Middle frontal gyrus (tissue), 1 donor: ENCODE data around the gene BBS9.

Experiments used
- DNase-seq: peaks from one replicate; pipeline ENCODE4 v3.0.0-alpha.2; 2015; ENCODE audit warnings: low spot score; ENCODE audit errors: extremely low spot score

Gene BBS9

GRCh38 chr7:33356336-33356735 lies 227.0 kb downstream of the BBS9 start:
- DNase-seq: no peak

DNA sequence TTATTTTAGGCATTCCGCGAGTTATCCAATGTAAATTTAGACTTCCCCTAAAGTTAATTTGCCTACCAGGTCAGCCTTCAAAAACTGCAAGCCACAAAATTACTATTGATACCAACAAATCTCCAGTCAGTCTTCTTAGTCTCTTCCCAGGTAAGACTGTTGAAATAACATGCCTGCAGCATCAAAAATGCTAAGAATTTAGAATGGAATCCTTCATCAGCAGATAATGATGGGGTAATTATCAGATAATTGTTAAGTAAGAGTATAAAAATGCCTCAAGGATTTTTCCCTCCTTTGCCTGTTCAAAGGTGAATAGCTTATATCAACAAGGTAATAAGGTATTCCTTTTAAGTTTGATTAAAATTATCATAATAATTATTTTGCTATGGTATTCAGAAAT lies 228.5 kb downstream of the BBS9 start:
- no peak for DNase-seq

DNA sequence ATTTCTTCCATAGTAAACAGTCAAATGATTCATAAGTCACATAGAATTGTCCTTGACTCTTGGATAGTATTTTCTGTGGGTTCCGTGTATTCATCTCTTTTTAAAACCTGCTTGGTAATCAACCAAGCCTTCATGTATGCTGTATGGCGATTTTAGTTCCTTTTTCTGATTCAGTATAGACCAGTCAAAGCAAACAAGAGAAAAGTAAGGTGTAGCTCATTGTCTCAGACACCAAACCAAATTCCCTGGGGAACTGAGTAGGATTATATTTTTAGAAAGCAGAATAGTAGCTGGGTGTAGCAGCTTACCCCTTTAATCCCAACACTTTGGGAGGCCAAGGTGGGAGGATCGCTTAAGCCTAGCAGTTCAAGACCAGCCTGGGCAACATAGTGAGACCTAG lies 240.5 kb downstream of the BBS9 start:
- no peak for DNase-seq

- DNase-seq: no peak
Measured at GRCh38 chr7:33373195-33373594, 243.8 kb downstream of the BBS9 start.

- no peak for DNase-seq
Measured at GRCh38 chr7:33379891-33380525, 250.6 kb downstream of the BBS9 start.

DNA sequence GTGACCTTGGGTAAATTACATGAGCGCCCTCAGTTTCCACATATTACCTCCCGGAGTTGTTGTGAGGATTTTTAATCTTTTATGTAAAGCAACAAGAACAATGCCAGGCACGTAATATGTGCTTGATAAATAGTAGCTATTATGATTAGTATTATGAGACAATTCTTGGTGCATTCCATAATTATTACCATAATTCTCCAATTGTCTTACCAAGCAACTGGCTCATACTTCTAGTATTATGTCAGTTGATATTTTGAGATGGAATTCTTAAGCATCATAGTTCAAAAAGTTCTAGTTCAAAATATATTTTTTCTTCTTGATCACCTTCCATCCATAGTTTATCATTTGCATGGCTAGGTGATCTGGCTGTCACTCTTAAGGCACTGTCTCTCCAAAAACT lies 259.0 kb downstream of the BBS9 start:
- no peak for DNase-seq

GRCh38 chr7:33392148-33392547 lies 262.8 kb downstream of the BBS9 start:
- no peak for DNase-seq

DNA sequence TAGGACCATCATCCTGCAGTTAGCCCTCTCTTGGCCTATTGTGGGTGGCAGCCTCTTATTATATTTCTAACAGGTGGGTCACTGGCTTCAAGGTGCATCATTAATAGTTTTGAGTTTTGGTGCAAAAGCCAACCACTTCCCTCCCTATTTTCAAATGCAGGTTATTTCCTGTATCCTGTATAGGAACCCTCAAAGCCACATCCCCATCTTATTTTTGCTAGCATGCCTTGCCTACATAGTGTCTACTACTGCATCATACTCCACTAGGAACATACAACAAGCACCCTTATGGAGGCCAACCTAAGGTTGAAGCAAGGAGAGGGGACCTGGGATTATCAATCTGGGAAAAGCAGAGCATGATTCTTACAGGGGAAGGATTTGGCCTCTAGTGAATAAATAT lies 264.4 kb downstream of the BBS9 start:
- DNase-seq: no peak

DNA sequence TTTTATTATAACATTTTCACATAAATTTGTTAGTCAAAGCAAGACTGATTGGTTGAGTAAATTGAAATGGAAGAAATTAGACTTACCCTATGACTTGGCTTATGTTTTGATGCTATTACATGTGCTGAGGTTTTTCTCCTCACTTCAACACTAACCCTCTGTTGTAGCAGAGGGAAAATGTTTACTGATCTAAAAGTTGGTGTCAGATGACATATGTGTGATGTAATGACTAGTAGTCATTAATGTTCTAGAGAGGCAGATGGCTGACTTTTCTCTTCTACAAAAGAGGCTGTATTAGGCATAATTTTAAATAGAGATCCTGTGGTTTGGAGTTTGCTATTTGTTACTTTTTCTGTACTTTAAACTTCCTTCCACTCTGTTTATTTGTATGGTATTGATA lies 266.0 kb downstream of the BBS9 start:
- DNase-seq: no peak

DNA sequence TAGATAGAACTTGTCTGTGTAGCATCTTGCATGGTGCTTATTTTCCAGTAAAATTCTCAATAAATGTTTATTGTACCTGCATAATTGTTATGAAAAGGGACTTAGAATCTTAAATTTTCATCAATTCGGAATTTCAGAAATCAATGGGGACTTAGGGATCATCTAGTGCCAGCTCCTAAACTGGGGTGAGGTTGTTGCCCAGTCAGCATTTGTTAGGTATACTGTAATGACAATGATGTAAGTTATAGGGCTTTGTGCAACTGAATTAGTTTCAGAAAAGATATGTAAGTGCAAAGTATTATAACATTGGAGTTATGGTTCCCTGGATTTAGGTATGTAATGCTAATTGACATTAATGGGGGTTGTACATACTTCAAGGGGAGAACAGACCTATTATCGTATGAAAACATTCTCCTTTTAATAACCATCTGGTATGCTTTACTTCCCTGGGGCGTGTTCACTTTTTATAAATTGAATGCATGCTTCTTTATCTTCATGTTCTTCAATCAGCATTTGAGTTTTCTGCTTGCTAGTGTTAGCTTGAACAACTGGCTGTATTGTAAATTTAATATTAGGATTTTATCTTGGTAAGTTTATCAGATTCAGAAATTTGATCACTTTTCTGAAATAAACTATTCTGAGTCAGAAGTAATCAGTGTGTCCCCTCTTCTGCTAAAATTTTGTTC lies 270.3 kb downstream of the BBS9 start:
- no peak for DNase-seq

- DNase-seq: no peak
Measured at GRCh38 chr7:33400214-33400538, 270.8 kb downstream of the BBS9 start.

DNA sequence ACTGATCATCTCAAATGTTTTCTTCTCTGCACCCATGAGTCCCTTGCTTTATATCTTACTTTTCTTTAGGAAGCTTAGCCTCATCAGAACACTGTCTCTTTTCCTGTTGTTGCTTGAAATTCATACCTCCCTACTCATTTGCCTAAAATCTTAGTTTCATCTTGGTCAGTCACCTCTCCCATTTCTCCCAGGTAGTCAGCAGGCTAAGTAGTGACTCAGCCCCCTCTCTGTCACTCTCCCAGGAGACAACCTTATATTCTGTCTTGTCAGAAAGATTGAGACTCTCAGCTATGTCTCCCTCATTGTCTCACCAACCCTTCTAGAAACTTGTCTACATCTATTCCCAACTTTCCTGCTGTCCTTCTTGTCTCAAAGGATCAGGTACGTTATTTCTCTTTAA lies 280.9 kb downstream of the BBS9 start:
- DNase-seq: no peak

DNA sequence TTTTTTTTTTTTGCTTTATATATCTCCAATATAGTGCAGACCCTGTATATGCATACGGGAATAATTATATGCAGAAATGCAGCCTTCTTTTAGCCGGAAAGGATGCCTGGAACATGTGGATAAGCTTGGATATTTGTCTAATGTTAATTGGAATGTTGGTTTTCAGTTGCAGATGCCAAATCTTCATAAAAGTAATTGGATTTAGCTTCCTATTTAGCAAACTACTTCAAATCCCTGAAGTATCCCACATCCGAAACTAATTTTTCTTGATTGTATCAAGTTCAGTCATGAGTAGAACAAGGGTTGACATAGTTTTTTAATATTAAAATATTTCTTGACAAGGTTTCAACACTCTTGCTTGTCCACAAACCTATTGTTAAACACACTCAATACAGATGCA lies 281.7 kb downstream of the BBS9 start:
- no peak for DNase-seq

GRCh38 chr7:33412331-33412730 lies 283.0 kb downstream of the BBS9 start:
- DNase-seq: no peak

DNA sequence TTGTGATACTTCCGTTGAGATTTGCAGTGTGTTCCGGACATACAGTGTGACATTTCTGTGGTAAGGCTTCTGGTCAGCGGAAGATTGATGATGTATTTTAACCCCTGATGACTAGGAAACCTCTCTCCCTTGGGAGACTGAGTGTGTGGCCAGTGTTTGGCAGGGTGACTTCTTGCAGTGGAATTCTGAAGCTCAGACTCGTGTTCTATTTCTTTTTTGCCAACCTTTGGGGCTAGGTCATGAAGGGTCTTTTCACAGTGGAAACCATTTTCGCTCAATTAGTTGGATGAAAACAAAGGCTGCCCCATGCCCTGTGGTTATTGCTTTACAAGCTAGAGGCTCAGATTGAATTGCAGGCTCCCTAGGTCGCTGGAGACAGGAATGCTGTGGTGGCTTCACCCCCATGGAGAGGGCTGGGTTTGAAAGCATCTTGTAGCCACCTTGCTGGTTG lies 288.9 kb downstream of the BBS9 start:
- no peak for DNase-seq

GRCh38 chr7:33420311-33420940 lies 291.1 kb downstream of the BBS9 start:
- DNase-seq: no peak

GRCh38 chr7:33421429-33421828 lies 292.1 kb downstream of the BBS9 start:
- no peak for DNase-seq

- DNase-seq: no peak
Measured at GRCh38 chr7:33422141-33422540, 292.8 kb downstream of the BBS9 start.

DNA sequence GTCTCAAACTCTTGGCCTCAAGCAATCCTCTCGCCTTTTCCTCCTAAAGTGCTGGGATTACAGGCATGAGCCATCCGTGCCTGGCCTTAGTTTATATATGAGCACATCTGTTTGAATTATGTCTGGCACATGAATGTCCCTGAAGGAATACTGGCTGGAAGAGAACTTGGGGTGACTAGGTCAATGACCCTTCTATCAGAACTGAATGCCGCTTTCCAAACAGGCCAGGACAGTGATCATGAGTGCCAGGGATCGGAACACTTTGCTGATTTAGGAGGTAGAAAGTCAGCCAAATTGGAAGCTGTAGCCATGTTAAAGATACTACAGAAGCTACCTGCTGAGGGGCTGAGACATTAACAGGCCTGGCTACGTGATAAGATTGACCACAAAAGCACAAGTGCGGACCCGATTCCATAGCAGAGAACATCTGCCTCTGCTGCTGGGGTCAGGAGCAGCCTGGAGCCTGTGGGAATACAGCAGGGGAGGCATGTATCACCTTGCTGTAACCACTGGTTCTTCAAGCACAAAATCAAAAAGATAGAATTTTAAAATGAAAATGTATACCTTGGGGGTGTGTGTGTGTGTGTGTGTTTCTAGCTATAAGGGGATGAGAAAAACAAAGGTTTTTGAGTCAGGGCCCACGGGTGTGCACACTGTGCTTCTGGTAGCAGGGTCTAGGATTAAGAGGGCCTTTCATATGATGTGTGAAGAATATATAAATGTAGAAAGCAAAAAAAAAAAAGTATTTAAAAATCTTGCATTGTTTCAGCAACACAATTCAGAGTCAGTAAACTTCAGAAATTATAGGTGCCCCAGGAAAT lies 293.7 kb downstream of the BBS9 start:
- DNase-seq: no peak

DNA sequence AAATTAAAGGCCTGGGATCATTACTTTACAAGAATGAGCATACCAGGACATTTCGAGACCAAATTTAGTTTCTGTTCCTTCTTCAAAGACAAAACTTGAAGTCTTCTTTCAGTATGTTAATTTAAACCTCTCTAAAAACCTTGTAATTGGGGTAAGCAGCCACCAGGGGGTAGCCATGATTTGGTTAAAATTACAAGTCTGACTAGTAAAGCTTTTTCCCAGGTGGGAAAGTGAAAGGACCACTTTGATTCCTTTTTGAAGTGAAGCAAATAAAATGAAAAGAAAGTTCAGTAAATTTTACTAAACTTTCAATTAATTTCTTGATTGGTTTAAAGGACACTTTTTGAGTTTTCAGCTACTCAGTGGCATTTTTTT lies 294.3 kb downstream of the BBS9 start:
- no peak for DNase-seq

- no peak for DNase-seq
Measured at GRCh38 chr7:33425395-33425794, 296.0 kb downstream of the BBS9 start.
